Thoracic aorta (tissue), 2 donors: ENCODE results near the gene METTL26. TPM values are rescaled to one million over a fixed set of nuclear protein-coding genes. Genes with fewer than 3 reads are reported as not detected.

Experiments
- ATAC-seq: fragments of 150-250 bp; one replicate; pipeline ENCODE4 v1.8.0; 2017; ENCODE audit warnings: low read depth; ENCODE audit not compliant: insufficient number of reproducible peaks, low FRiP score
- DNase-seq: peaks from one replicate; pipeline ENCODE4 v3.0.0-alpha.2; 2020; ENCODE audit warnings: low spot score
- H3K27ac ChIP-seq, 2 donors: fragments of 200-600 bp; sonication (generic); 1 replicate in 1 of 2; 2 replicates in 1 of 2; pipeline ENCODE4 v1.5.1; 2016; ENCODE audit warnings: mild to moderate bottlenecking in 2 of 2, moderate library complexity in 2 of 2
- H3K27me3 ChIP-seq: fragments of 200-600 bp; sonication (generic); replicated peaks from 2 replicates; pipeline ENCODE4 v1.6.0; 2016; ENCODE audit warnings: mild to moderate bottlenecking; ENCODE audit not compliant: insufficient read depth
- H3K36me3 ChIP-seq: fragments of 200-600 bp; sonication (generic); one replicate; pipeline ENCODE4 v1.5.1; 2016
- H3K4me1 ChIP-seq, 2 donors: fragments of 200-600 bp; sonication (generic); 1 replicate in 1 of 2; 2 replicates in 1 of 2; pipeline versions ENCODE4 v1.5.1 to v1.6.0; 2016; ENCODE audit warnings: low read depth in 2 of 2, mild to moderate bottlenecking in 1 of 2; ENCODE audit not compliant: control insufficient read depth in 1 of 2
- H3K4me3 ChIP-seq: fragments of 200-600 bp; sonication (generic); 2 replicates; pipeline ENCODE4 v1.5.1; 2016; ENCODE audit warnings: mild to moderate bottlenecking
- H3K9me3 ChIP-seq: fragments of 200-600 bp; sonication (generic); 2 replicates; pipeline ENCODE4 v1.5.1; 2016
- CTCF ChIP-seq: fragments of 200-600 bp; sonication (generic); IDR thresholded peaks from one replicate; pipeline ENCODE4 v1.5.1; 2019; ENCODE audit warnings: antibody characterized with exemption
- total RNA-seq, 2 donors: library from RNA; depleted of rRNA; stranded (reverse); fragments of >200 nt; gene quantifications; one replicate each; pipeline versions ENCODE4 v1.1.0 to v1.2.3, GENCODE V29; 2016

Gene METTL26
- total RNA-seq, 2 donors from 2014 or later = 83.4 to 217 TPM

GRCh38 chr16:659618-660017 lies 23.5 kb upstream of the METTL26 start:
- Histone ChIP-seq H3K27ac (no peak overlapping the region), H3K9me3 (no peaks in the 10 kb centered on the region), H3K36me3 (peaks cover 4% of the 10 kb centered on the region), H3K4me3 (no peak overlapping the region), H3K27me3 (no peaks in the 10 kb centered on the region), H3K4me1 (no peaks in the 10 kb centered on the region)
- no peak for TF ChIP-seq CTCF
- DNase-seq (no peak), ATAC-seq (no peak)

- DNase-seq (no peak), ATAC-seq (no peak)
- TF ChIP-seq CTCF = no peak
- no peak overlapping the region for H3K27ac ChIP-seq
- H3K27me3 ChIP-seq = no peaks in the 10 kb centered on the region
- no peak overlapping the region for H3K4me3 ChIP-seq
- H3K4me1 ChIP-seq = no peaks in the 10 kb centered on the region
- H3K9me3 ChIP-seq = no peaks in the 10 kb centered on the region
- H3K36me3 ChIP-seq = peaks cover 4% of the 10 kb centered on the region
Measured at GRCh38 chr16:658679-659571, 22.8 kb upstream of the METTL26 start.

- Histone ChIP-seq H3K36me3 (peaks cover 4% of the 10 kb centered on the region), H3K4me1 (no peaks in the 10 kb centered on the region), H3K27ac (no peak overlapping the region), H3K9me3 (no peaks in the 10 kb centered on the region), H3K4me3 (no peak overlapping the region), H3K27me3 (no peaks in the 10 kb centered on the region)
- ATAC-seq (no peak), DNase-seq (no peak)
- TF ChIP-seq CTCF = no peak
Measured at GRCh38 chr16:657487-657886, 21.4 kb upstream of the METTL26 start.

- Histone ChIP-seq H3K27me3 (no peaks in the 10 kb centered on the region), H3K27ac (no peak overlapping the region), H3K4me3 (no peak overlapping the region), H3K4me1 (peaks cover 7 to 11% of the 10 kb centered on the region in 2 donors), H3K36me3 (peaks cover 4% of the 10 kb centered on the region), H3K9me3 (no peaks in the 10 kb centered on the region)
- ATAC-seq (no peak), DNase-seq (no peak)
- TF ChIP-seq CTCF = no peak
Measured at GRCh38 chr16:654034-654433, 17.9 kb upstream of the METTL26 start.

- DNase-seq = no peak
- no peaks in the 10 kb centered on the region for H3K27me3 ChIP-seq
- ATAC-seq = no peak
- H3K27ac ChIP-seq = no peak overlapping the region
- no peak for TF ChIP-seq CTCF
- H3K4me1 ChIP-seq = peaks cover 15 to 20% of the 10 kb centered on the region in 2 donors
- peaks cover 4% of the 10 kb centered on the region for H3K36me3 ChIP-seq
- H3K4me3 ChIP-seq = no peak overlapping the region
- no peaks in the 10 kb centered on the region for H3K9me3 ChIP-seq
Measured at GRCh38 chr16:652454-653305, 16.6 kb upstream of the METTL26 start.
